Dendritic cell treated with granulocyte-macrophage colony-stimulating factor and Interleukin-4, amounts not matched to agents 40 ng/mL and 50 ng/mL, for 4 days (primary cell): Measurements from ENCODE around the gene FUBP3.

Source experiments
- H3K27ac Mint-ChIP-seq: one replicate; pipeline ENCODE4 v1.8.0; 2022; ENCODE audit warnings: mild to moderate bottlenecking, mixed read lengths
- H3K27me3 Mint-ChIP-seq: one replicate; pipeline ENCODE4 v1.8.0; 2022; ENCODE audit warnings: mild to moderate bottlenecking, mixed read lengths
- H3K36me3 Mint-ChIP-seq: one replicate; pipeline ENCODE4 v1.8.0; 2022; ENCODE audit warnings: low read depth, mixed read lengths
- H3K4me1 Mint-ChIP-seq: one replicate; pipeline ENCODE4 v1.8.0; 2022; ENCODE audit warnings: low read depth, mixed read lengths
- H3K4me3 Mint-ChIP-seq: one replicate; pipeline ENCODE4 v1.8.0; 2022; ENCODE audit warnings: mild to moderate bottlenecking, moderate library complexity, mixed read lengths
- H3K9me3 Mint-ChIP-seq: one replicate; pipeline ENCODE4 v1.8.0; 2022; ENCODE audit warnings: mixed read lengths
- intact Hi-C: fragments of 100-400 bp; cut with micrococcal nuclease; formaldehyde crosslinking; loops from one replicate; pipeline ENCODE4 v1.15.0; 2022

Gene FUBP3

GRCh38 chr9:130630506-130631330, 51.3 kb downstream of the FUBP3 start:
- intact Hi-C loops: no loop called here
- Mint-ChIP-seq H3K36me3 (peaks cover 96% of the 10 kb centered on the region), H3K4me3 (no peak overlapping the region)

GRCh38 chr9:130631331-130632080, 52.1 kb downstream of the FUBP3 start:
- Mint-ChIP-seq H3K36me3 (peaks cover 96% of the 10 kb centered on the region), H3K27me3 (no peaks in the 10 kb centered on the region), H3K4me3 (no peak overlapping the region), H3K9me3 (no peaks in the 10 kb centered on the region), H3K27ac (no peak overlapping the region), H3K4me1 (no peaks in the 10 kb centered on the region)
- intact Hi-C loops: no loop called here

More at GRCh38 chr9:130630506-130631330, 51.3 kb downstream of the FUBP3 start:
- Mint-ChIP-seq H3K9me3 (no peaks in the 10 kb centered on the region), H3K4me1 (no peaks in the 10 kb centered on the region), H3K27me3 (no peaks in the 10 kb centered on the region), H3K27ac (no peak overlapping the region)

- intact Hi-C loops: no loop called here
- H3K4me1 Mint-ChIP-seq: no peaks in the 10 kb centered on the region
- H3K27me3 Mint-ChIP-seq: no peaks in the 10 kb centered on the region
- peaks cover 96% of the 10 kb centered on the region for H3K36me3 Mint-ChIP-seq
- no peak overlapping the region for H3K27ac Mint-ChIP-seq
- H3K9me3 Mint-ChIP-seq: no peaks in the 10 kb centered on the region
- H3K4me3 Mint-ChIP-seq: no peak overlapping the region
Measured at GRCh38 chr9:130632081-130632710, 52.8 kb downstream of the FUBP3 start.

- Mint-ChIP-seq H3K27me3 (no peaks in the 10 kb centered on the region), H3K4me3 (no peak overlapping the region), H3K9me3 (no peaks in the 10 kb centered on the region), H3K36me3 (peaks cover 92% of the 10 kb centered on the region), H3K27ac (no peak overlapping the region), H3K4me1 (no peaks in the 10 kb centered on the region)
- intact Hi-C loops: no loop called here
Measured at GRCh38 chr9:130632841-130633240, 53.5 kb downstream of the FUBP3 start.

- Mint-ChIP-seq H3K36me3 (peaks cover 93% of the 10 kb centered on the region), H3K9me3 (no peaks in the 10 kb centered on the region), H3K4me1 (no peaks in the 10 kb centered on the region), H3K27me3 (no peaks in the 10 kb centered on the region), H3K27ac (no peak overlapping the region), H3K4me3 (no peak overlapping the region)
- intact Hi-C loops: no loop called here
Measured at GRCh38 chr9:130633336-130634190, 54.2 kb downstream of the FUBP3 start.

- H3K27me3 Mint-ChIP-seq: no peaks in the 10 kb centered on the region
- H3K4me1 Mint-ChIP-seq: no peaks in the 10 kb centered on the region
- H3K4me3 Mint-ChIP-seq: no peak overlapping the region
- H3K36me3 Mint-ChIP-seq: peaks cover 95% of the 10 kb centered on the region
- H3K9me3 Mint-ChIP-seq: no peaks in the 10 kb centered on the region
- H3K27ac Mint-ChIP-seq: no peak overlapping the region
- intact Hi-C loops: no loop called here
Measured at GRCh38 chr9:130634191-130634768, 54.9 kb downstream of the FUBP3 start.

- Mint-ChIP-seq H3K27ac (no peak overlapping the region), H3K9me3 (no peaks in the 10 kb centered on the region), H3K4me1 (no peaks in the 10 kb centered on the region), H3K36me3 (peaks cover 90% of the 10 kb centered on the region), H3K27me3 (no peaks in the 10 kb centered on the region), H3K4me3 (no peak overlapping the region)
- intact Hi-C loops: no loop called here
Measured at GRCh38 chr9:130634801-130635200, 55.4 kb downstream of the FUBP3 start.

GRCh38 chr9:130635306-130635705, 55.9 kb downstream of the FUBP3 start:
- H3K9me3 Mint-ChIP-seq: no peaks in the 10 kb centered on the region
- peaks cover 85% of the 10 kb centered on the region for H3K36me3 Mint-ChIP-seq
- intact Hi-C loops: no loop called here
- H3K27ac Mint-ChIP-seq: no peak overlapping the region
- H3K4me1 Mint-ChIP-seq: no peaks in the 10 kb centered on the region
- no peak overlapping the region for H3K4me3 Mint-ChIP-seq
- H3K27me3 Mint-ChIP-seq: no peaks in the 10 kb centered on the region

GRCh38 chr9:130635721-130636647, 56.6 kb downstream of the FUBP3 start:
- no peaks in the 10 kb centered on the region for H3K9me3 Mint-ChIP-seq
- no peak overlapping the region for H3K27ac Mint-ChIP-seq
- H3K4me1 Mint-ChIP-seq: no peaks in the 10 kb centered on the region
- intact Hi-C loops: no loop called here
- no peak overlapping the region for H3K4me3 Mint-ChIP-seq
- peaks cover 78% of the 10 kb centered on the region for H3K36me3 Mint-ChIP-seq
- no peaks in the 10 kb centered on the region for H3K27me3 Mint-ChIP-seq

GRCh38 chr9:130636648-130637020, 57.3 kb downstream of the FUBP3 start:
- Mint-ChIP-seq H3K36me3 (peaks cover 71% of the 10 kb centered on the region), H3K9me3 (no peaks in the 10 kb centered on the region), H3K27me3 (no peaks in the 10 kb centered on the region), H3K4me3 (no peak overlapping the region), H3K27ac (no peak overlapping the region), H3K4me1 (no peaks in the 10 kb centered on the region)
- intact Hi-C loops: no loop called here

- Mint-ChIP-seq H3K4me3 (no peak overlapping the region), H3K27ac (no peak overlapping the region), H3K9me3 (no peaks in the 10 kb centered on the region), H3K27me3 (no peaks in the 10 kb centered on the region), H3K36me3 (peaks cover 53% of the 10 kb centered on the region), H3K4me1 (no peaks in the 10 kb centered on the region)
- intact Hi-C loops: no loop called here
Measured at GRCh38 chr9:130638284-130639123, 59.1 kb downstream of the FUBP3 start.
